GM18858 (cell line): Measurements from ENCODE around the gene GJA3.

Experiments
- ATAC-seq: cut with Tn5 transposase; IDR thresholded peaks from one replicate; pipeline ENCODE4 v1.9.1; 2021; ENCODE audit not compliant: unreplicated experiment

Gene GJA3

DNA sequence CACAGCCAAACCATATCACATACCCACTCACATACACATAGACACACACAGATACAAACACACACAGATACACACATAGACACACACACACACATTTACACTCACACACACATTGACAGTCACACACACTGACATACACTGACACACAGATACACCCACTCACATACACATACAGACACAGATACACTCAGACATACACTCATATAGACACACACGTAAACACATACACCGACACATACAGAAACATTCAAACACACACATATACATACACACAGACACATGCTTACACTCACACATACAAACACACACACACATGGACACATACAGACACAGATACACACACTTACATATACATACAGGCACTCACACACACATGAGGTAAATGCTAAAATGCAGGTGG lies 30.2 kb downstream of the GJA3 start:
- no peak for ATAC-seq

DNA sequence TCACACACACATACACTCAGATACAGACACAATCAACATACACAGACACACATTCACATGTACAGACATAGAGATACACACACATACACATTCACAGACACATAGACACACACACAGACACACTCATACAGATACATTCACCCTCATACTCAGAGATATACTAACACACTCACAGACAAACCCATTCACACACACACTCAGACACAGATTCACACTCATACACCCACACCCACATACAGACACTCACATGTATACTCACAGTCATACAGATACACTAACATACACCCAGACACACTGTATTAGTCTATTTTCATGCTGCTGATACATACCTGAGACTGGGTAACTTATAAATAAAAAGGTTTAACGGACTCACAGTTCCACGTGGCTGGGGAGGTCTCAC lies 30.8 kb downstream of the GJA3 start:
- ATAC-seq = no peak

DNA sequence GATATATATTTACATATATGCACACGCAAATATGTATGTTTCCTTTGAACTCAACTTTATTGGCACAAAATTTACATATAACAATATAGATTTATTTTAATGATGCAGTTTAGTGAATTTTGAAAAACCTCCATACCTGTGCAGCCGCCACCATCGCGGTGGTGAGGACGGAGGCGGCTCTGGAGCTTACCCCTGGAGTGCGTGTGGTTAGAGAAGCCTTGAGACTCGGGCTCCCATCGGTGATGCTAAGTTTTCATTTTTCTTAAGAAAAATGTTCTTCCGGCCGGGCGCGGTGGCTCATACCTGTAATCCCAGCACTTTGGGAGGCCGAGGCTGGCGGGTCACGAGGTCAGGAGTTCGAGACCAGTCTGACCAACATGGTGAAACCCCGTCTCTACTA lies 31.8 kb downstream of the GJA3 start:
- no peak for ATAC-seq

DNA sequence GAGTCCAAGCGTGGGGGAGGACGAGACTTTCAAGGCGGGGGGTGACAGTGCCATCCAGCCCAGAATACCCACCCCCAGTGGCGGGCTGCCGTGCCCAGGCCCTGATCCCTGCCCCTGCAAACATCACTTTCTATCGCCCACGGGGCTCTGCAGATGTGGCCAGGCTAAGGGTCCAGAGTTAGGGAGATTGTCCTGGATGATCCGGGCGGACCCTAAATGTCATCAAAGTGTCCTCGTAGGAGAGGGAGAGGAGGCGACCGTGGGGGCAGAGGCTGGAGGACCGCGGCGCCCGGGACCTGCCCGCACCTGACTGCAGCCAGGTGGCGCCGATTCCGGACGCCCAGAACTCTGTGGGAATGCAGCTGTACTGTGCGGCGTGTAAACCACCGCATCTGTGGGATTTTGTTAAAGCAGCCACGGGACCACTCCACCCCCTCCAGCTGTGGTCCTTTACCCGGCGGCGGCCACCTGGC lies 32.4 kb downstream of the GJA3 start:
- ATAC-seq = no peak

DNA sequence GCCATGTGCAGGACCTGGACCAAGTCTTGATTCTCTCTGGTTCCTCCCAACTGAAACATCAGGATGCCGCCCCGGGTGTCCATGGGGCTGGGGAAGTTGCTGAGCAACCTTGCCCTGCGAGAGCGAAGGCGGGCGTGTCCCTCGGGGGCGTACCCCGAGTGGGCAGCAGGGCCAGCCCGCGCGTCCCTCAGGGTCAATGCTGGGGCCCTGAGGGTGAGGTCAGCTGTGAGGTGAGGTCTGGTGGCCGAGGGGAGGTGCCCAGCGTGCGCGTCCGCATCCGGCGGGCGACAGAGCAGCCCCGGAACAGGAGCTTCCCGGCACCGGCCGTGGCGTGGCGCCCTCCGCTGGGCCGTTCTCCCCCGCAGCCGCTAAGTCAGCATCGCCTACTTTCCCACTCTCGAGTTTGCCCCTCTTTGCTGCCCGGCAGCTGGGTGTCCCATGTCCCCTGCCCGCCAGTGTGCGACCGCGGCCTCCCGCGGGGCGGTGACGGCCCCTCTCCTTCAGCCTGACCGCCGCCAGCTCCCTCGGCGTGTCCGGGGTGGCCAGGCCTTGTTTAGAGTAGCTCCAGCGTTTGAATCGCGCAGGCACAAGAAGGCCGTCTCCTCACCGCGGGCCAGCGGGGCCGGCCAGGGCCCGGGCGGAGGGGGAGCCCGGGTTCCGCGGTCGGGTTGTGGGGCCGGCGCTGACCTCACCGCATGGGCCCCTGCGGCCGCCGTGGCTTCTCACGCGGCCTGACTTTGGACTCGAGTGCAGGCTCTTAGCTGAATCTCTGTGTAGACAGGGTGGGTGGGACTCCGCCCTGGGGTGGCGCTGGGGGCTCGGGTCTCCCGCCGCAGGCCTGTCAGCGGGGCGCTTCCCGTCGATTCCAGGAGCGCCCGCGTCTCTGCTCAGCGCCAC lies 33.0 kb downstream of the GJA3 start:
- no peak for ATAC-seq

DNA sequence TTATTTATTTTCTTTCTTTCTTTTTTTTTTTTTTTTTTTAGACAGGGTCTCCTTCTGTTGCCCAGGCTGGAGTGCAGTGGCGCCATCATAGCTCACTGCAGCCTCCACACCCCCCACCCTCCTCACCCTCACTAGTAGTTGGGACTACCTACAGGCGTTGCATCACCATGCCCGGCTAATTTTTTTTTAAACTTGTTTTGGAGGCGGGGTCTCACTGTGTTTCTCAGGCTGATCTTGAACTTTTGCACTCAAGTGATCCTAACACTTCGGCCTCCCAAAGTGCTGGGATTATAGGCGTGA lies 33.6 kb downstream of the GJA3 start:
- no peak for ATAC-seq

DNA sequence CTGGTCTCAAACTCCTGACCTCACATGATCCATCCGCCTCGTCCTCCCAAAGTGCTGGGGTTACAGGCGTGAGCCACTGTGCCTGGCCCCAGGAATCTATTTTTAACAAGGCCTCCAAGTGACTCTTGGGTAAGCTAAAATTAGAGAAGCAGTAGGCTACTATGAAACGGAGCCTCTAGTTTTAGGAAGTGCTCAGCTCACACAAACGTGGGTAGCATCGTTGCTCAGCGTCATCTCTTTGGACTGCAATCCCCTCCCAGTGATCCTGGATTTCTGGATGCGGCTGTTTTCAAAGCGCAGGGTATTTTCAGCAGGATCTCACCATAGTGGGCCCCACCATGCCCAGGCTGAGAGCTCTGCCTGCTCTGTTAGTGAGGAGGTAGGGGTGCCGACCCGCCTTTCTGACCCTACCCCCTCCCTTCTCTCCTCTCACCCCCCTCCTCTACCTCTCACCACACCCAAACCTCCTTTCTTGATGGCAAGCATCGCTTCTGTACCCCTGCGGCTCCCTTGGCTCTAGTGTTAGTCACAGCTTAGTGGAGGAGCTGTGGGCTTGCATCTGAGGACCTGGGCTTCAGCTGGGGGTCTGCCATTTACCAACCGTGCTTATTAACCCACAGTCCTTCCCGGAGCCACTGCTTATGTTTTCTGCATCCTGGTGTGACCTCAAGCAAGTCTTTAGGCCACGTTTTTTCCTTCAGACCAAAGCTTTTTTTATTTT lies 34.2 kb downstream of the GJA3 start:
- ATAC-seq = no peak

DNA sequence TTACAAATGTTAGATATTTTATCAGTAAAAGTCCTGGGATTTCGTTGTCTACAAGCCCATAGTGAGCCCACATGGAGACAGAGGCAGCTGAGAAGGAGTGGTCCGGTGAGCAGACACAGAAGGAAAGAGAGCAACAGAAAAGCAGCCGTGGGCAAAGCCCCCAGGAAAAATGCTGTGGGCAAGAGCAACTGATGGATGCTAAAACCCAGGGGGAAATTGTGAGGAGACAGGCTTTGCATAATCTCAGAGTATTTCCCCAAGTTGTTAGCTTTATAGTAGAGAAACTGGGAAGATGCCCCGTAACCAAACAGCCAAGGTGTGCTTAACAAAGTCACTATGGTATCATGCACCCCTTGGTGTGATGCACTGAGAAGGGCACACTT lies 35.1 kb downstream of the GJA3 start:
- ATAC-seq = no peak

DNA sequence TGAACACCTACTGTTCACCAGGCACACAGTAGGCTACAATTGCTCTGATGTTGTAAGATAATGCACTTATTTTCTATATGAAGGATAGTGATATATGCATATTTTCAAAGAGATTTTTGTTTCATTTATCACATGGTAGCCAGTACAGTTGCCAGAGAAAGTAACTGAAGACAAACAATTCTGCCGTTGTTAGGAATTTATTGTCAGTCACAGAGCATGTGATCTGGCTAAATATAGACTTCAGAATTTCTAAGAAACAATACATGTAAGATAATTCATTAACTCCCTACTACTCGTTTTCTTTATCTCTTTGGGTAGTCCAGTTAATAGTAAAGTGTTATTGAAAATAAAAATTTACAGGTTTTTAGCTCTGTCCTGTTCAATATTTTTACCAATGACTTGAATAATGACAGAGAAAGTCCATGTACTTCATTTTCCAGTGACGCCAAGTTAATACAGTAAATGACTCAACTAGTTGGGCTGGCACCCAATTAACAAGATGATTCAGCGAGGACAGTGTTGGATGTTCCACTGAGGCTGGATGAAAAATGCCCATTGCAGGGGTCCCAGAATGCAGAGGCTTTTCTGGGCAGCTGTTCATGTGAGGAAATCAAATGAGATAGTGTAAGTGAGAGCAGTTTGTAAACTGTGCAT lies 35.6 kb downstream of the GJA3 start:
- ATAC-seq = no peak

DNA sequence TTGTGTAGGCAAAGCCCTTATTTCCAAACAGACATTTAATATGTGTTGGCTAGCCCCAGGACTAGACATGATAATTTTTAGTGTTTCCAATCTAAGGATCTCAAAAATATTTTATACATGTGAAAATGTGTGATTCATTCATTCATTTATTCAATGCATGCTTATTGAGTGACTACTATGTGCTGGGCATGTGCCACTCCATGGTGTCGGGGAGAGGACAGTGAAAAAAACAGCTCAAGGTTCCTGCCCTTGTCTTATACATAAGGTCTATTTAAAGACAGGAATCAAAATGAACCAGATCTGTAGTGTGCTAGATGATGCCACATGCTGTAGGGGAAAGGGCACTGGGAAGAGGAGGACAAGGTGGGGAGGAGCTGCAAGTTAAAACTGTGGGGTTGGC lies 36.5 kb downstream of the GJA3 start:
- no peak for ATAC-seq

DNA sequence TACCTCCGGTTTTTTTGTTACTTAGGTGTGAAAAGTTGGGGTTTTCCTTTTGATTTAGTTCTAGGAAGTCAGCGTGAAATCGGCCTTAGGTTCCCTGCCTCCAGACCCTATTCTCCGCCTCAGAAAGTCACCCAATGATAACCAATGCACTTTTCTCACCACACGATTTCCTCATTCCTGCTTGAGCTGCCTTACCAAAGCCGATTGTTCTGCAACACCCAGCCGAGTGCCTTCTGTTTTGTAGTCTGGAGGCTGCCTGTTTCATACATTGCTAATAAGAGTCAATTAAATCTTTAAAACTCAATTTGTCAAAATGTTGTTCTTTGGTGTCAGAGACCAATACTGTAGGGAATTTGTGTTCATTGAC lies 39.7 kb downstream of the GJA3 start:
- ATAC-seq = no peak

DNA sequence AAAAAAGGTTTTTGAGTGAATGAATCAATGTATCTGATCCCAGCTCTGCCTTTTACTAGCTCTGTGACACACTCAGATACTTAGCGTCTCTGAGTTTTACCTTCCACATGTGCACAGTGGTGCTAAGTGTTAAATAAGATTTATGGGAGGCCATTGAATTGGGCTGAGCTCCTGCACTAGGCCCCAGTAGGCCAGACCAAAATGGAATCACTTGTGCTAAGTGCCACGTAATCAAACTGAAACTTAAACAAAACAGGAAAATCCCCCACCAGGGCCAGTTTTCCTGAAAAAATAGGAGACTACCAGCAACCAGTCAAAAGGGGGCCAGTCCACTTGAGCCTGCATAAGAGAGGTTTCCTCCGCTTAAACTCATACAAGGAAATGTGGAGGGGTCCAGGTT lies 40.9 kb downstream of the GJA3 start:
- ATAC-seq = no peak

DNA sequence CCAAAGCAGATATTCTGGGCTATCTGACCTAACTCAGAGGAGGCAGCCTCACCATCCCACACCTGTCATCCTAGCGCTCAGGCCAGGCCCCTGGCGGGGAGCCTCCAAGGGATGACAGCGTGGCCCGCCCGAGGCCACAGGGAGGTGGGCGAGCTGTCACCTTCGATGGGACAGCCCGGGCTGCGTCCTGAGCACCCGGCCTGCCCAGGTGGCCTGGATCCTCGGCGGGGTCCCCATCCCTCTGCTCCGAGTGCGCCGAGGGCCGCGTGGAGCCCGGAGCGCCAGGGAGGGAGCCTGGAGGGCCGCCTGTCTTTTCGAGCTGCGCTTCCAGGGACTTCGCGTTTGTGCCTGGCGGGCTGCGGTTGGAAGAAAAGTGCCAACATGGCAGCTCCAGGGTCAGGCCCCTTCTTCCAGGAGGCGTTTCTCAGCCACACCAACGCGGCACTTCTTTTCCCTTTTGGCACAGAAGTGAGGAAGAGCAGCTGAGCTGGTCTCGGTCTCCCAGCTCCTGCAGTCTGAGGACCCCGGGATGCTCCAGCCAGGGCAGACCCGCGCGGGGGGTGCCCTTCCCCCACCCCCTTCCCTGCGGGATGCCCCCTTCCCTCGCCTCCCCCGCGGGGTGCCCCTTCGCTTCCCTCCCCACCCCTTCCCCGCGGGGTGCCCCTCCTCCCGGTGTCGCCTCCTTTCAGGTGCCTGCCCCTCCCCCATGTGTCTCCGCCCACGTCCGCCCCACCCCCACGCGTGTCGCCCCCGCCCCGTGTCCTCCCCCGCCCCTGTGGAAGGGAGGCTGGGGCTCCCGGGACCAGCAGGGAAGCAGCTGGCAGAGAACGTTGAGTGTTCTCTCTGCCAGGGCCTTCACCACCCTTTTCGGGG lies 42.3 kb downstream of the GJA3 start:
- no peak for ATAC-seq

DNA sequence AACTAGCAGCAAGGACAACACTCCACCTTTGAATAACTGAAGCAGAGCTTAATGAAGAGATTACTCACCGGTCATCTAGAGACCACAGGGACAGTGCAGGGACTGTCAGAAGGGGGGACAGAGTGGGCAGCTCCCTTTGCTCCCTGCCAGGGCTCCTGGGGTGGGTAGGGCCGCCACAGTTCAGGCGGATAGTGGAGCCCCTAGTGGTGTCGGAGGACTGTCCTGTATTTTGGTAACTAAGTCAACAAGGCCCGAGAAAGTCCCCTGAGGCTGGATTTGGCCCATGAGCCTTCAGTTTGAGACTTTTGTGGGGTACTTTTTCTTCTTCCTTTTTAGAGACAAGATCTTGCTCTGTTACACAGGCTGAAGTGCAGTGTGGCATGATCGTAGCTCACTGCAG lies 44.6 kb downstream of the GJA3 start:
- ATAC-seq = no peak

DNA sequence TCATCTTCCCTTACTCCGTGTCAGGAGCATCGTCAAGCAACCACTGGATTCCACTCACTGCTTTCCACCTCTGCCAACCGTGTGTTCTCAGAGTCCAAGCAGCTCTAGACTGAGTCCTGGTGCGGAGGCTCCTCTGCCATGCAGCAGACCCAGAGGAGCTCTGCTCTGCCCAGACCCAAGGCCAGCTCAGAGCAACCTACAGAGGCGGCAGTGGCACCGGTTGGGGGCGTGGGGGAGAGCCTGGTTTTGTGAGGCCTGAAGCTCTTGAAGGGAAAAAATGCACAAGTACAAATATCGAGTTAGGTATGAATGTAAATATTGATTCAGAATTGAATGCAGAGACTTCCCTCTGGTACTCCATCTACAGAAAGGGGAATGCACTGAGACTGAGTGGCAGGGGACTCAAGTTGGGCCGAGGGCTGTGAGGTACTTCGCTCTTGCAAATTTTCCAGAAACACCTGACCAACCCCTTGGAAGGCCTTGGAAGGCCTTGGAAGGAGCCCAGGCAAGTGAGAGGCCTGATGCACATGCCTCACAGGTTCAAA lies 46.7 kb downstream of the GJA3 start:
- no peak for ATAC-seq

DNA sequence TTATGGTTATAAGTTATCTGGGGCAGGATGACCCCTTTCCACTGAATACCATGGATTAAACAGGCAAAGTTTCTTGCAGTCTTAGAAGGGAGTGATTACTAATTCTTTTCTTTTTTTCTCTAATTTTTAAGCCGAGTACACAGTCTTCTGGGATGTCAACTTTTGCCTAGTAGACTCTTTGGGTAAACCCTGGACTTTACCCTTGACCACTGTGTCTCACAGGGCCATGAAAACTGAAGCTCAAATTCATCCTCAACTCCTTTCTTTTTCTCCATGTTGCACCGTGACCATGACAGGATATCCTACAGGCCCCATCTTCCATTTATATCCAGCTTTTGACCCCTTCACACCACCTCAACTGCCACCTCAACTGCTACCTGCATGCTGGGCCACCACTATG lies 51.8 kb downstream of the GJA3 start:
- ATAC-seq = no peak

DNA sequence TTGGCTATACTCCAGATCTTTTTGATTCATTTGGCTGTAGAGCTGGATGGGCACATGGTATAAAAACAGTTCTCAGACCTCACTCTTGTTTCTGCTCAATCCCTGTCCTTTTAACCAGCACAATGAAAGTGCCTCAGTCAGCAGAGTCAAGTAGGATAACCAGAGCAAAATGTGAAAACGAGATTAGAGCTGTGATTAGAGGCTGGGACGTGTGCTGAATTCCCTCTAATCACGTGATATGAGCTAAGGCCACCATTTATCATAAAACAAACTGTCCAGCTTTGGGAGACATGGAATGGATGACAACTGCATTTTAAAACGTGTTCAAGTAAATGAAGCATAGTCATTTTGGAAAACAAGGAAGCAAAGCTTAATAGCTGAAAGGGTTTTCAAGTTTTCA lies 54.1 kb downstream of the GJA3 start:
- ATAC-seq = no peak

DNA sequence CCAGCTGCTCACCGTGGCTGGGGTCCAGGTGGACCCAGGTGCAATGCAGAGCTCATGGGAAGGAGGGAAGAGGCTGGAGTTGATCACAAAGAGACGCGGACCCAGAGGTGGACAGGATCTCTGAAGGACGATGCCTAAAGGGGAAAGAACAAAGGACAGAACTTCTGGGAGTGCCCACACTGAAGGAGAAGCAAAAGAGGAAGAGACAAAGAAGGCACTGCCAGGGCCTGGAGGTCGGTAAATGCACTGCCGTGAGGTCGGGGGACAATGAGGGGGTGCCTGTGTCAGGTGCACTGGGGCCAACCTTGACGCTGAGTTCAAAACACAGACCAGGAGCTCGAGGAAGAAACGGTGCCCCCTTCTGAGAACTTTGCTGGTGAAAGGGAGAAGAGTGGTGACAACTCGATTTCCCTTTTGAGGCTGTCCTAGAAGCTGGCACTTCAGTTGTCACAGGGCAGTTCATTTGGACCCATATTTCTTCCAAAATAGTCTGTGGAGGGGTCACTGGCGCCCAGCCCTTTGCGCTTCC lies 55.6 kb downstream of the GJA3 start:
- no peak for ATAC-seq

DNA sequence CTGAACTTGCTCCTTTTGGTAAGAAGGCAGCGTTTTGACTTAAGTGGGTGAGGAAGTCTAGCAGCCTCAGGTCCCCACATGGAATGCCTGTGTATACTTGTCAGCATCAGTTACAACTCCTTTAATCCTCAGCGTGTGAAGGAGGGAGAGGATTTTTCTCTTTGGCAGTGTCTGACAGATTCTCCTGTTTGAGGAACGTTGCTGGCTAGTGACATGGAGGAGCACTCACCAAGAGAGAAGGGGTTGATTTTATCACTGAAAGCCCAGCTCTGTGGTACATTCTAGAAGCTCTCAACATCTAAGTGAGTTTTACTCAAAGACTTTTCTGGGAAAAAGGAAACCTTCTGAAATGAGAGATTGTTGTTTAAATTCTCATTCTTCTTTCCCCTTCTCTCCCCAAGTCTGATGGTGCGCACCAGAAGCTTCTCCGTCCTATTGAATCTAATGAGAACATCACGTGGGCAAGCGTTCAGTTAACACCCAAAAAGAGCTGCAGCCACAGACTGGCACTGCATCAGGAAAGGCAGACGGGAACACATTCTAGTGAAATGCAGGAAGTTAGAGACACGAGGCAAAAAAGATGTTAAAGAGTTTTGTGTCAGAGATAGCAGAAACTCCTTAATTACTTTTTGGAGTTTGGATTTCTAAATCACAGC lies 58.2 kb downstream of the GJA3 start:
- no peak for ATAC-seq
